GM21515 (cell line): ENCODE data around the gene NHLH1.
"Not testable (repeated sequence)": the region's sequence is repeated elsewhere in the genome, so short reads cannot be mapped to it uniquely, and the experiment has no call there.

ENCODE experiments used
- ATAC-seq: cut with Tn5 transposase; IDR thresholded peaks from one replicate; pipeline ENCODE4 v1.9.1; 2021; ENCODE audit not compliant: unreplicated experiment

NHLH1 gene

GRCh38 chr1:160376525-160377131, 9.8 kb downstream of the NHLH1 start:
- ATAC-seq = no peak

- no peak for ATAC-seq
Measured at GRCh38 chr1:160377585-160378206, 10.8 kb downstream of the NHLH1 start.

GRCh38 chr1:160384812-160385211, 17.9 kb downstream of the NHLH1 start:
- not testable (repeated sequence) for ATAC-seq

- ATAC-seq = not testable (repeated sequence)
Measured at GRCh38 chr1:160388406-160388805, 21.5 kb downstream of the NHLH1 start.

- no peak for ATAC-seq
Measured at GRCh38 chr1:160394673-160395072, 27.8 kb downstream of the NHLH1 start.

GRCh38 chr1:160397651-160398050, 30.8 kb downstream of the NHLH1 start:
- no peak for ATAC-seq

GRCh38 chr1:160398823-160399222, 32.0 kb downstream of the NHLH1 start:
- ATAC-seq = no peak

GRCh38 chr1:160399544-160400222, 32.8 kb downstream of the NHLH1 start:
- ATAC-seq = no peak

- no peak for ATAC-seq
Measured at GRCh38 chr1:160400223-160400645, 33.4 kb downstream of the NHLH1 start, which contains the start of gene VANGL2. Gene VANGL2 (plus strand): TSS chr1:160400564. CDS start chr1:160415838, 15,274 bp downstream.

GRCh38 chr1:160400646-160401486, 34.0 kb downstream of the NHLH1 start:
- ATAC-seq = no peak

- ATAC-seq = no peak
Measured at GRCh38 chr1:160401487-160401805, 34.6 kb downstream of the NHLH1 start.

GRCh38 chr1:160402001-160402795, 35.3 kb downstream of the NHLH1 start:
- no peak for ATAC-seq

- ATAC-seq = no peak
Measured at GRCh38 chr1:160403244-160403643, 36.4 kb downstream of the NHLH1 start.

- ATAC-seq = no peak
Measured at GRCh38 chr1:160404094-160404493, 37.2 kb downstream of the NHLH1 start.

GRCh38 chr1:160405331-160405877, 38.5 kb downstream of the NHLH1 start:
- no peak for ATAC-seq

- no peak for ATAC-seq
Measured at GRCh38 chr1:160406131-160406968, 39.5 kb downstream of the NHLH1 start.

GRCh38 chr1:160407839-160408801, 41.2 kb downstream of the NHLH1 start:
- no peak for ATAC-seq

- no peak for ATAC-seq
Measured at GRCh38 chr1:160408864-160409263, 42.0 kb downstream of the NHLH1 start.
